ENCODE results near the gene NUMB. TPM values are rescaled to one million over a fixed set of nuclear protein-coding genes. Genes with fewer than 3 reads are reported as not detected.

Gene NUMB
- total RNA-seq, 1 donor from 2014 or later = 218 TPM

DNA sequence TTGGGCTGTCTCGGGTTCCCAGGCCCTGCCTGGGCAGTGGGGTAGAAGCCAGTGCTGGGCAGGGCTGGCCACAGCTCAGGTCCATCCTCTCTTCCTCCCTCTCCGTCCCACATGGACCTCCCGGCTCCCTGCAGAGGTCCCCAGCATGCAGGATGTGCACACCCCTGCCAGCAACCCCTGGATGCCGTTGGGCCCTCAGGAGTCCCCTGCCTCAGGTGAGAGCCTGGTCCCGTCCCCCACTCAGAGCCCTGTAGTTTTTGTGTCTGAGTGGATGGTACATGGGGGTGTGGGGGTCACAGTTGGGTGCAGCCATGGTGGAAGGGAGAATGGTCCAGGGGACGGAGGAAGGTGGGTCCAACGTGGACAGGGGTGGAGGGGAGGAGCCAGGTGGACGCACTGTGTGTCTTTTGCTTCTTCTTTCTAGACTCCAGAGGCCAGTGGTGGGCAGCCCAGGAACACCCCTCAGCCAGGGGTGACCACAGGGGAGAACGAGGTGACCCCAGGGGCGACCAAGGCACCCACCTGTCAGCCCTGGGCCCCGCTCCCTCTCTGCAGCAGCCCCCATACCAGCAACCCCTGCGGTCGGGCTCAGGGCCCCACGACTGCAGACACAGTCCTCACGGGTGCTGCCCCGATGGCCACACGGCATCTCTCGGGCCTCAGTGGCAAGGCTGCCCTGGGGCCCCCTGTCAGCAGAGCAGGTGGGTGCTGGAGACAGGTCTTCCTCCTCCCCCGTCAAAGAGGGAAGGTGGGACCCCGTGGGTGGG, 199.3 kb downstream of the NUMB start:
- TF ChIP-seq CTCF (IDR thresholded peaks at IDR 0.05; ENCODE audit: unreplicated experiment) = no peak
- H3K9me3 Mint-ChIP-seq (ENCODE audit: unreplicated experiment) = no peaks in the 10 kb centered on the region
- no peak overlapping the region for H3K27ac Mint-ChIP-seq (ENCODE audit: unreplicated experiment)
- no peaks in the 10 kb centered on the region for H3K36me3 Mint-ChIP-seq (ENCODE audit: low read depth, unreplicated experiment)
- no peak for DNase-seq (ENCODE audit: low spot score)
- no peak overlapping the region for H3K4me3 Mint-ChIP-seq (ENCODE audit: unreplicated experiment)
- peaks cover 3% of the 10 kb centered on the region for H3K4me1 Mint-ChIP-seq (ENCODE audit: unreplicated experiment)
- peaks cover 18% of the 10 kb centered on the region for H3K27me3 Mint-ChIP-seq (ENCODE audit: unreplicated experiment)

DNA sequence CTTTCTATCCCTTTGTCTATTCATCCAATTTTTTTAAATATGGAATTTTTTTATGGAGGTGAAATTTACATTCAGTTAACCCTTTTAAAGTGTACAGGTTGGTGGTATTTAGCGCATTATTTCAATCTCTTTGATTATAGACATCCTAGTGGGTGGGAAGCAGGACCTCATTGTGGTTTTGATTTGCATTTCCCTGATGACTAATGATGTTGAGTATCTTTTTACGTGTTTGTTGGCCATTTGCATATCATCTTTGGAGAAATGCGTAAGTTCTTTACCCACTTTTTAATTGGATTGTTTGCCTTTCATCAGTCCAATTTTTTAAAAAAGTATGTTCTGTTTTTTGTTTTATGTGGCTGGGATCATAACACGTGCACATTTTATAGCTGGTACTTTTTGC, 200.3 kb downstream of the NUMB start:
- Mint-ChIP-seq H3K27me3 (ENCODE audit: unreplicated experiment) (peaks cover 15% of the 10 kb centered on the region), H3K36me3 (ENCODE audit: low read depth, unreplicated experiment) (no peaks in the 10 kb centered on the region), H3K27ac (ENCODE audit: unreplicated experiment) (no peak overlapping the region), H3K9me3 (ENCODE audit: unreplicated experiment) (no peaks in the 10 kb centered on the region), H3K4me1 (ENCODE audit: unreplicated experiment) (peaks cover 3% of the 10 kb centered on the region), H3K4me3 (ENCODE audit: unreplicated experiment) (no peak overlapping the region)
- no peak for DNase-seq (ENCODE audit: low spot score)
- TF ChIP-seq CTCF (IDR thresholded peaks at IDR 0.05; ENCODE audit: unreplicated experiment) = no peak

DNA sequence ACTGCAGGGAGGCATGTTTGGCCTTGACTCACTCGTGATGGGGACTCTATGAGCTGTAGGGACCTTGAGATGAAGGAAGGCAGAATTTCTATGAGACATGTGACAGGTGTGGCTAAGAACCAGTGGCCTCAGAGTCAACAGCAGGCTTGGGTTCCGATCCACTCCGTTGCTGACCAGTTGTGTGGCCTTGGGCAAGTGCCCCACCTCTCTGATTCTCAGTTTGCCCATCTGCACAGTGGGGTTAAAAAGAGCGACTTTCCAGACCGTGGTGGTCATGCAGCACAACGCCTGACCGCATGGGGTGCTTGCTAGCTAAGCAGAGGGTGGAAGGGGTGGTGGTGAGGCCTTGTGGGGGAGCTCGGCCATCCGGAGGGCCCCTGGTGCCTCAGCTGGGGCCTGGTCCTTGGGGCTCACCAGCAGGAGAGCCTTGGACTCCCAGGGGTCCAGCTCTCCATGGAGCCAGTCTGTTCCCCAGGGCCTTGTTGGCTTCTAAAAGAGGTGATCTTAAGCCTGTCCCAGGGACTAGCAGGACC, 202.6 kb downstream of the NUMB start:
- H3K9me3 Mint-ChIP-seq (ENCODE audit: unreplicated experiment) = no peaks in the 10 kb centered on the region
- H3K36me3 Mint-ChIP-seq (ENCODE audit: low read depth, unreplicated experiment) = no peaks in the 10 kb centered on the region
- peaks cover 7% of the 10 kb centered on the region for H3K27me3 Mint-ChIP-seq (ENCODE audit: unreplicated experiment)
- H3K4me3 Mint-ChIP-seq (ENCODE audit: unreplicated experiment) = no peak overlapping the region
- H3K4me1 Mint-ChIP-seq (ENCODE audit: unreplicated experiment) = peaks cover 3% of the 10 kb centered on the region
- DNase-seq (ENCODE audit: low spot score) = no peak
- no peak for TF ChIP-seq CTCF (IDR thresholded peaks at IDR 0.05; ENCODE audit: unreplicated experiment)
- no peak overlapping the region for H3K27ac Mint-ChIP-seq (ENCODE audit: unreplicated experiment)

- Mint-ChIP-seq H3K4me3 (ENCODE audit: unreplicated experiment) (no peak overlapping the region), H3K27me3 (ENCODE audit: unreplicated experiment) (peaks cover 5% of the 10 kb centered on the region), H3K9me3 (ENCODE audit: unreplicated experiment) (no peaks in the 10 kb centered on the region), H3K4me1 (ENCODE audit: unreplicated experiment) (peaks cover 3% of the 10 kb centered on the region), H3K36me3 (ENCODE audit: low read depth, unreplicated experiment) (no peaks in the 10 kb centered on the region), H3K27ac (ENCODE audit: unreplicated experiment) (no peak overlapping the region)
- no peak for DNase-seq (ENCODE audit: low spot score)
- no peak for TF ChIP-seq CTCF (IDR thresholded peaks at IDR 0.05; ENCODE audit: unreplicated experiment)
These were observed 203.3 kb downstream of the NUMB start for GRCh38 chr14:73255005-73255400.

GRCh38 chr14:73254247-73255004, 203.9 kb downstream of the NUMB start:
- H3K9me3 Mint-ChIP-seq (ENCODE audit: unreplicated experiment) = no peaks in the 10 kb centered on the region
- H3K4me1 Mint-ChIP-seq (ENCODE audit: unreplicated experiment) = peaks cover 3% of the 10 kb centered on the region
- H3K27ac Mint-ChIP-seq (ENCODE audit: unreplicated experiment) = peak overlapping the region; percentile 57
- H3K36me3 Mint-ChIP-seq (ENCODE audit: low read depth, unreplicated experiment) = no peaks in the 10 kb centered on the region
- H3K27me3 Mint-ChIP-seq (ENCODE audit: unreplicated experiment) = peaks cover 5% of the 10 kb centered on the region
- TF ChIP-seq CTCF (IDR thresholded peaks at IDR 0.05; ENCODE audit: unreplicated experiment) = no peak
- H3K4me3 Mint-ChIP-seq (ENCODE audit: unreplicated experiment) = no peak overlapping the region
- no peak for DNase-seq (ENCODE audit: low spot score)

Data from endothelial cell (in vitro differentiated cells).